ENCODE data around the gene PYCR2.

GRCh38 chr1:225963735-225964530, 39.9 kb upstream of the PYCR2 start:
- no peak for TF ChIP-seq CTCF (conservative IDR thresholded peaks at IDR 0.05 in 1 of 2, IDR thresholded peaks at IDR 0.05 in 1 of 2; ENCODE audit: low read depth in 1 of 2, low read length in 2 of 2)
- TF ChIP-seq EZH2 (IDR thresholded peaks at IDR 0.05; ENCODE audit: low read length, missing control alignments) = no peak

Data from fibroblast of lung (primary cell).